GM12891 (cell line): ENCODE results near the gene KLHL28.

Experiments used
- PAX5 ChIP-seq: IDR thresholded peaks from 2 replicates; pipeline ENCODE4 v1.6.1; 2011; ENCODE audit warnings: low read length, moderate library complexity, mild to moderate bottlenecking; ENCODE audit not compliant: insufficient read depth, severe bottlenecking
- POLR2A ChIP-seq: IDR thresholded peaks from 2 replicates; pipeline ENCODE4 v1.6.1; 2011; ENCODE audit warnings: low read depth, low read length, control low read depth
- POLR2AphosphoS5 ChIP-seq: IDR thresholded peaks from 2 replicates; pipeline ENCODE4 v1.6.1; 2011; ENCODE audit warnings: low read depth, low read length, control low read depth
- POU2F2 ChIP-seq: IDR thresholded peaks from 2 replicates; pipeline ENCODE4 v1.6.1; 2011; ENCODE audit warnings: low read depth, mild to moderate bottlenecking, control low read depth, low read length, moderate library complexity
- SPI1 ChIP-seq: IDR thresholded peaks from 2 replicates; pipeline ENCODE4 v1.6.1; 2011; ENCODE audit warnings: low read depth, low read length, control low read depth
- TAF1 ChIP-seq: IDR thresholded peaks from 2 replicates; pipeline ENCODE4 v1.6.1; 2011; ENCODE audit warnings: low read depth, low read length, control low read depth

DNA sequence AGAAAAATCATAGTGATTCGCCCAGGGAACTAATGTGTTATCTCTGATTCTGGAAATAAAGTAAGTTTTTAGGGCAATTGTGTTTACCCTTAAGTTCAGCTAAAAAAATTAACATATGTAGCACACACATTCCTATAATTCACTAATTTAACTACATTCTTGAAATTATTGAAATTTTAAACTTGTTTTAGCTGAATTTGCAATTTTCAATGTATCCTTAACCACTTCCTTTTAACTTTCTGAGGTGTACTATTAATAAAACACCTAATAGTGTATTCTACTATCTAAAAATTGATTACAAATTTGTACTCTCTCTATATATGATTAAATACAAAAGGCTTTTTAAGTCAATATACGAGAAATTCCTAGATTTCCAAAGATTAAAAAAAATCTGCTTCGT lies 2.2 kb downstream of the KLHL28 start:
- no peak for TF ChIP-seq POLR2AphosphoS5
- no peak for TF ChIP-seq POLR2A
- no peak for TF ChIP-seq TAF1
- no peak for TF ChIP-seq SPI1
- no peak for TF ChIP-seq POU2F2
- no peak for TF ChIP-seq PAX5
